ENCODE results near the gene BLVRB. TPM values are rescaled to one million over a fixed set of nuclear protein-coding genes. Genes with fewer than 3 reads are reported as not detected.
"Not testable (repeated sequence)": the region's sequence is repeated elsewhere in the genome, so short reads cannot be mapped to it uniquely, and the experiment has no call there.

The BLVRB gene
- total RNA-seq, 1 experiment from 2014 or later, result 45.6 TPM

- no peaks in the 10 kb centered on the region for H3K36me3 ChIP-seq (ENCODE audit: control insufficient read depth, insufficient read depth, low read length)
- no peaks in the 10 kb centered on the region for H3K4me1 ChIP-seq (ENCODE audit: control insufficient read depth, insufficient read depth, low read length)
- H3K4me3 ChIP-seq (ENCODE audit: low read depth in 2 of 2, low read length in 2 of 2), result no peak overlapping the region
- ATAC-seq (no peak), DNase-seq (ENCODE audit: low read depth, low spot score) (no peak)
- no peak overlapping the region for H3K27ac ChIP-seq (ENCODE audit: low read length)
- H3K27me3 ChIP-seq (ENCODE audit: control insufficient read depth, insufficient read depth, low read length), result no peaks in the 10 kb centered on the region
- POLR2A ChIA-PET, result no interaction called here
- no peaks in the 10 kb centered on the region for H3K9me3 ChIP-seq (ENCODE audit: control insufficient read depth, insufficient read depth, low read depth, low read length)
- BruUV-seq (replicated peaks), result no TSS peak
- TF ChIP-seq, protein P1, sequence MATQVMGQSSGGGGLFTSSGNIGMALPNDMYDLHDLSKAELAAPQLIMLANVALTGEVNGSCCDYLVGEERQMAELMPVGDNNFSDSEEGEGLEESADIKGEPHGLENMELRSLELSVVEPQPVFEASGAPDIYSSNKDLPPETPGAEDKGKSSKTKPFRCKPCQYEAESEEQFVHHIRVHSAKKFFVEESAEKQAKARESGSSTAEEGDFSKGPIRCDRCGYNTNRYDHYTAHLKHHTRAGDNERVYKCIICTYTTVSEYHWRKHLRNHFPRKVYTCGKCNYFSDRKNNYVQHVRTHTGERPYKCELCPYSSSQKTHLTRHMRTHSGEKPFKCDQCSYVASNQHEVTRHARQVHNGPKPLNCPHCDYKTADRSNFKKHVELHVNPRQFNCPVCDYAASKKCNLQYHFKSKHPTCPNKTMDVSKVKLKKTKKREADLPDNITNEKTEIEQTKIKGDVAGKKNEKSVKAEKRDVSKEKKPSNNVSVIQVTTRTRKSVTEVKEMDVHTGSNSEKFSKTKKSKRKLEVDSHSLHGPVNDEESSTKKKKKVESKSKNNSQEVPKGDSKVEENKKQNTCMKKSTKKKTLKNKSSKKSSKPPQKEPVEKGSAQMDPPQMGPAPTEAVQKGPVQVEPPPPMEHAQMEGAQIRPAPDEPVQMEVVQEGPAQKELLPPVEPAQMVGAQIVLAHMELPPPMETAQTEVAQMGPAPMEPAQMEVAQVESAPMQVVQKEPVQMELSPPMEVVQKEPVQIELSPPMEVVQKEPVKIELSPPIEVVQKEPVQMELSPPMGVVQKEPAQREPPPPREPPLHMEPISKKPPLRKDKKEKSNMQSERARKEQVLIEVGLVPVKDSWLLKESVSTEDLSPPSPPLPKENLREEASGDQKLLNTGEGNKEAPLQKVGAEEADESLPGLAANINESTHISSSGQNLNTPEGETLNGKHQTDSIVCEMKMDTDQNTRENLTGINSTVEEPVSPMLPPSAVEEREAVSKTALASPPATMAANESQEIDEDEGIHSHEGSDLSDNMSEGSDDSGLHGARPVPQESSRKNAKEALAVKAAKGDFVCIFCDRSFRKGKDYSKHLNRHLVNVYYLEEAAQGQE (IDR thresholded peaks at IDR 0.05; ENCODE audit: insufficient read depth in 1 of 2, low read depth in 2 of 2, low read length in 1 of 2), result no peak
- TF ChIP-seq TCF7L2 (IDR thresholded peaks at IDR 0.05; ENCODE audit: low read depth, low read length), result no peak
- no peak for TF ChIP-seq SIN3A (IDR thresholded peaks at IDR 0.05; ENCODE audit: borderline replicate concordance, insufficient read depth, low read depth, low read length)
- TF ChIP-seq POLR2AphosphoS5 (IDR thresholded peaks at IDR 0.05; ENCODE audit: low read depth, low read length), result no peak
- TF ChIP-seq, protein P2, sequence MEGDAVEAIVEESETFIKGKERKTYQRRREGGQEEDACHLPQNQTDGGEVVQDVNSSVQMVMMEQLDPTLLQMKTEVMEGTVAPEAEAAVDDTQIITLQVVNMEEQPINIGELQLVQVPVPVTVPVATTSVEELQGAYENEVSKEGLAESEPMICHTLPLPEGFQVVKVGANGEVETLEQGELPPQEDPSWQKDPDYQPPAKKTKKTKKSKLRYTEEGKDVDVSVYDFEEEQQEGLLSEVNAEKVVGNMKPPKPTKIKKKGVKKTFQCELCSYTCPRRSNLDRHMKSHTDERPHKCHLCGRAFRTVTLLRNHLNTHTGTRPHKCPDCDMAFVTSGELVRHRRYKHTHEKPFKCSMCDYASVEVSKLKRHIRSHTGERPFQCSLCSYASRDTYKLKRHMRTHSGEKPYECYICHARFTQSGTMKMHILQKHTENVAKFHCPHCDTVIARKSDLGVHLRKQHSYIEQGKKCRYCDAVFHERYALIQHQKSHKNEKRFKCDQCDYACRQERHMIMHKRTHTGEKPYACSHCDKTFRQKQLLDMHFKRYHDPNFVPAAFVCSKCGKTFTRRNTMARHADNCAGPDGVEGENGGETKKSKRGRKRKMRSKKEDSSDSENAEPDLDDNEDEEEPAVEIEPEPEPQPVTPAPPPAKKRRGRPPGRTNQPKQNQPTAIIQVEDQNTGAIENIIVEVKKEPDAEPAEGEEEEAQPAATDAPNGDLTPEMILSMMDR (IDR thresholded peaks at IDR 0.05), result no peak
- in situ Hi-C loops (cut with HindIII; ENCODE audit: low pct_unique_long_range_greater_than_20kb, low sequenced_read_pairs), result no loop called here
- CTCF ChIA-PET, result interaction anchor here (0.7 kb wide), 1 partner anchor 16 kb away, joined by 3 read pairs; no protein-coding TSS in a partner anchor
- intact Hi-C loops (cut with micrococcal nuclease; ENCODE audit: unreplicated experiment), result no loop called here
Measured at GRCh38 chr19:40502081-40502480, 36.5 kb upstream of the BLVRB start.

DNA sequence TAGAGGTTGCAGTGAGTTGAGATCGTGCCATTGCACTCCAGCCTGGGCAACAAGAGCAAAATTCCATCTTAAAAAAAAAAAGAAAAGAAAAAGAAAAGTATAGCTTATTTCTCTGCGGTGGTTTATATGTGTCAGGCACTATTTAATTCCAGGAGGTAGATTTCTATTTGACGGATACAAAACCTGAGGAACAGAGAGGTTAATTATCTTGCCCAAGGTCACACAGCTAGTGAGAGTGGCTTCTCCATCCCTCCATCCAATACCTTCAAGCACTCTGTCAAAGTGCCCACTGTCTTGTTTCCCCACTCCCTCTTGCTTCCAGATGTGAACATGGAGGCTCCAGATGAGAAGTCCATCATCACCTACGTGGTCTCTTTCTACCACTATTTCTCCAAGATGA lies 36.1 kb upstream of the BLVRB start:
- Histone ChIP-seq H3K4me1 (ENCODE audit: control insufficient read depth, insufficient read depth, low read length) (no peaks in the 10 kb centered on the region), H3K36me3 (ENCODE audit: control insufficient read depth, insufficient read depth, low read length) (no peaks in the 10 kb centered on the region), H3K9me3 (ENCODE audit: control insufficient read depth, insufficient read depth, low read depth, low read length) (no peaks in the 10 kb centered on the region), H3K27ac (ENCODE audit: low read length) (no peak overlapping the region), H3K27me3 (ENCODE audit: control insufficient read depth, insufficient read depth, low read length) (no peaks in the 10 kb centered on the region), H3K4me3 (ENCODE audit: low read depth in 2 of 2, low read length in 2 of 2) (no peak overlapping the region)
- POLR2A ChIA-PET, result no interaction called here
- ATAC-seq (no peak), DNase-seq (ENCODE audit: low read depth, low spot score) (no peak)
- CTCF ChIA-PET, result no interaction called here
- in situ Hi-C loops (cut with HindIII; ENCODE audit: low pct_unique_long_range_greater_than_20kb, low sequenced_read_pairs) (no loop called here), intact Hi-C loops (cut with micrococcal nuclease; ENCODE audit: unreplicated experiment) (no loop called here)
- no peak for TF ChIP-seq TCF7L2 (IDR thresholded peaks at IDR 0.05; ENCODE audit: low read depth, low read length)
- BruUV-seq (replicated peaks), result no TSS peak

DNA sequence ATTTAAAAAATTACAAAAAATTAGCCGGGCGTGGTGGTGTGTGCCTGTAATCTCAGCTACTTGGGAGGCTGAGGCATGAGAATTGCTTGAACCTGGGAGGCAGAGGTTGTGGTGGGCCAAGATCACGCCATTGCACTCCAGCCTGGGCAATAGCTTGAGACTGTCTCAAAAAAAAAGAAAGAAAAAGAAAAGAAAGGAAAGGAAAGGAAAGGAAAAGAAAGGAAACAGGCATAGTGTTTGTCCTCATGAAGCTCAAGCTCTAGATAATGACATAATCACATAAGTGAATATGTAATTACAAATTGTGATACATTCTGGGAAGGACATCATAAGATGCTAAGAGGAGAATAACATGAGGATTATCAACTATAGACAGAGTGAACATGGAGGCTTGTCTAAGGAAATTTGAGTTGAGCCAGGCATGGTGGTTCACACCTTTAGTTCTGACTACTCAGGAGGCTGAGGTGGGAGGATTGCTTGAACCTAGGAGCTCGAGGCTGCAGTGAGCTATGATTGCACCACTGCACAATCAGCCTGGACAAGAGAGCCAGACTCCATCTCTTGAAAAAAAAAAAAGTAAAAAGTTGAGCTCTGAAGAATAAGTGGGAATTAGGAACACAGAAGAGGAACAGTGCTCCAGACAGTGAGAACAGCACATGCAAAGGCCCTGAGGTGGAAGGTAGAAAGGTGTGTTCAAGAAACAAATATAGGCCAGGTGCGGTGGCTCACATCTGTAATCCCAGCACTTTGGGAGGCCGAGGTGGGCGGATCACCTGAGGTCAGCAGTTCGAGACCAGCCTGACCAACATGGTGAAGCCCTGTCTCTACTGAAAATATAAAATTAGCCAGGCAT lies 35.4 kb upstream of the BLVRB start:
- BruUV-seq (replicated peaks); POLR2A ChIA-PET; DNase-seq (ENCODE audit: low read depth, low spot score); CTCF ChIA-PET; H3K4me3 ChIP-seq (ENCODE audit: low read depth in 2 of 2, low read length in 2 of 2); H3K9me3 ChIP-seq (ENCODE audit: control insufficient read depth, insufficient read depth, low read depth, low read length); intact Hi-C loops (cut with micrococcal nuclease; ENCODE audit: unreplicated experiment); ATAC-seq; H3K36me3 ChIP-seq (ENCODE audit: control insufficient read depth, insufficient read depth, low read length); H3K27me3 ChIP-seq (ENCODE audit: control insufficient read depth, insufficient read depth, low read length); H3K4me1 ChIP-seq (ENCODE audit: control insufficient read depth, insufficient read depth, low read length); in situ Hi-C loops (cut with HindIII; ENCODE audit: low pct_unique_long_range_greater_than_20kb, low sequenced_read_pairs); H3K27ac ChIP-seq (ENCODE audit: low read length): not testable (repeated sequence)
